Renal pelvis (tissue), 4 donors: ENCODE results near the gene ENHO. TPM values are rescaled to one million over a fixed set of nuclear protein-coding genes. Genes with fewer than 3 reads are reported as not detected.

ENCODE experiments used
- DNase-seq: peaks from one replicate; pipeline ENCODE4 v3.0.0-alpha.2; 2013
- polyA plus RNA-seq, 3 donors: library from polyadenylated mRNA; unstranded; fragments of 120-200 nt; gene quantifications; one replicate each; pipeline ENCODE4 v1.2.1, GENCODE V29; 2013; ENCODE audit not compliant: insufficient read length in 3 of 3

Gene ENHO
- polyA plus RNA-seq, 3 donors, result 0.83 to 2.5 (median 2.4) TPM

DNA sequence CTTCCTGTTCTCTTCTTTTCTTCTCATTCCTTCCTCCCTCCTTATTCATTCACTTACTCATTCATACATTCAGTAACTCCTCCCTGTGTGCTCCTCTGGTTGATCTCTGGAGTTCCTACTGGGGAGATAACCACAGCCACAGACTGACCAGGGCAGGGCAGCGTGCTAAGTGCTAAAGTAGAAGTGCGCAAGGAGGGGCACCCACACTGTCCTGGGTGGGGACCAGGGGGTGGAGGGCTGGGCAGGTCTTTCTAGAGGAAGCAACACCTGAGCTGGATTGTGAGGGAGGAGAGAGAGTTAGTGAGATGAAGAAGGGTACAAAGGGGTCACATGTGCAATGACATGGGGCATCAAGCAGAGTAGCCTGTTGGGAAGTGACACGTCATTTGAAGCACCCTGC, 13.8 kb downstream of the ENHO start:
- DNase-seq, result no peak

DNA sequence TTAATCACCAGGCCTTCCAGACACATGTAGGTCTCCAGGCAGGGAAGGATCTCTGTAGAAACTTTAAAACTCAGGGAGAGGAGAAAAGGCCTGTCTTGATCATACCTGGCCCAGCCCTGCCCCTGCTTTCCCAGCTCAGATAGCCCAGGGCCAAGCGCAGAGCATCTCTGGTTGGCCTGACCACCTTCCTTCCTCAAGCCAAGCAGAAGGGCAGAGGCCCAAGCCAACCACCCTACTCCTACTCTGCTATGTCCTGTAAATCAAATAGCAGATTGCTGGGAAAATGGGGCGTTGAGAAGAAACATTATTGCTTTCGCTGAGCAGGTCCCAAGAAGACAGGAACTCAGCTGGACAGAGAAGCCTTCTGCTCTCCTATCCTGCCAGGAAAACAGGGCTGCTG, 14.3 kb downstream of the ENHO start:
- DNase-seq, result no peak

DNA sequence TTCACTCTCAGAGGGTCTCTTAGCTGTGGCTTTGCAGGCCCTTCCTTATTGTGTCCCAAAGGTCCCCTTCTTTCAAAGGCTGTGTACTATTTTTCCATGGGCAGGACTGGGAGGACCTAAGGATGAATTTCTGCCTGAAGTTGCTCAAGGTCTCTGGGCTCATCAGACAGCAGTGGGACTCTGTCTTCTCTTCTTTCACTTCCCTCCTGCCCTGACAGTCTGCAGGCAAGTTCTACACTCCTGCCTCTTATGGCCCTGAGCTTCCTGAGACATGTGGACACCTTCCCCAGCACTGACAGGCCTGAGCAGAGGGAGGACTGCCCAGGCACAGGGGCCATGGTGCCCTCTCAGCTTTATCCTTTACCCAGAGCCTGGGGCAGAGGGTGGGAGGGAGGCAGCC, 14.8 kb downstream of the ENHO start:
- no peak for DNase-seq

DNA sequence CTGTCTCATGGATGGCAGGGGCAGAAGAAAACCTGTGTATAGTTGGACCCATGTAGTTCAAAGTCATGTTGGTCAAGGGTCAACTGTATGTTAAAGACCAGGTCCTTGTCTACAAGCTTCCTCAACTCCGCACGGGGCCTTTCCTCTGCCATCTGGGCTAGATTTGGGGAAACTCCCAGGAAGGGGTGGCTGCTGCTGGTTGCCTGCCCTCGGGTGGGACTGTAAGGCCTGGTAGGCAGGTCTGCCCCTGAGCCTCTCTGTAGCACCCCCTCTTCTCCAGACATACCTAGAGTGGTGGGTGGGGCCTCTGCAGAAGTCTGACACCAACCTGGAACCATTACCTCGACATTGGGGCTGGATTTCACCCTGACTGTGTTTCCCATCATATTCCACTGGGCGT, 15.2 kb downstream of the ENHO start:
- DNase-seq, result no peak

DNA sequence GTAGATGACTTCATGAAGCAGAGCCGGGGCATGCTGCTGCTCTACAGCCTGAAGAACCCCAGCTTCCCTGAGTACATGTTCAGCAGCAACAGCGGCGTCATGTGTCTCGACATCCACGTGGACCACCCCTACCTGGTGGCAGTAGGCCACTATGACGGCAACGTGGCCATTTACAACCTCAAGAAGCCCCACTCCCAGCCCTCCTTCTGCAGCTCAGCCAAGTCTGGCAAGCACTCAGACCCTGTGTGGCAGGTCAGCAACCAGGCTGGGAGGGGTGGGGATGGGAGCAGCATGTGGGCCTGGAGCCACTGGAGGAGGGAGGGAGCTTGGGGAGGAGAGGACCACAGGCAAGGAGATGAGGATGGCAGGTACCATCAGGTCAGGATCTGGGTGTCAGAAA, 16.2 kb downstream of the ENHO start:
- DNase-seq, result no peak

DNA sequence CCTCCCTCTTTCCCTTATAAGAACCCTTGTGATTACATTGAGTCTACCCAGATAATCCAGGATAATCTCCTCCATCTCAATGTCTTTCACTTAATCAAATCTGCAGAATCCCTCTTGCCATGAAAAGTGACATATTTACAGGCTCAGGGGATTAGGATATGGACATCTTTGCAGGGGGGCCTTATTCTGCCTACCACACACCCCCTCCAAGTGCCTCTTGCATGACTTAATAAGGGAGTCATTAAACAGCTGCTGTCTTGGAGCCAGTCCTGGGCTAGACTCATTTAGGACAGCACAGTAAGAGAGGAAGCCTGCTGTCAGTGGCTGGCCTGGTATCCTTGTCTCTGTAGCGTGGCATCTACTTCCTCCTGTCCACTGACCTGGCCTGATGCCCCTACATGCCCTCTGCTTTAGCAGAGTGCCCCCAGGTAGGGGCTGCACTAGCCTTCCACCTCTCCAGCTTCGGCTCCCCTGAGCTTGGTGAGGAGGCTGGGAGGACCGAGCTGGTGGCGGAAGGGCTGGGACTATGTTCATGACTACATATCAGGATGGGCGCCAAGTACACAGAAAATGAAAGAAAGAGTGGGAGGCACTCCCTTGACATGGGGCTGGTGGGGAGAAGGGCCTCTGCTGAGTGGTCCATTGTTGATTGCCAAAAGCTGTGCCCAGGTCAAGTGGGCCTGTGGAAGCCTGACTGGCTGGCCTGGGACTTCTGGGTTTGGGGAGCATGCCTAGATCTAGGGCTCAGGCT, 17.2 kb downstream of the ENHO start:
- no peak for DNase-seq

DNA sequence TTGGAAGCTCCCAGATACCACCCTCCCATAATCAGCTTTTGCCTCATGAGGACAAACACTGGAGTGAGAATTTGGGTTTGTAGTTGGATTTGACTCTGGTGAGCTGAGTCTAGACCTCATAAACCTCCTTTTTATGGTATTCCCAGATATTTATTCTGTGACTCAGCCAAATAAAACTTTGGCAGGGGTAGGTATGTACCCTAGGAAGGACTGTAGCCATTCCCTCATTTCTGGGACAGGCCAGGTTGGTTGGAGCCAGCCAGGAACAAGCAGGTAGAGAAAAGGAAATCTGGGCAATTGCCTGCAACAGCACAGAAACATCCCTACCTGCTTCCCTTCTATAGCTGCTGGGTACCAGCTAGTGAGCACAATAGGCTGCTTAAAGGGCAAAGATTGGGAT, 19.4 kb downstream of the ENHO start:
- DNase-seq, result no peak

DNA sequence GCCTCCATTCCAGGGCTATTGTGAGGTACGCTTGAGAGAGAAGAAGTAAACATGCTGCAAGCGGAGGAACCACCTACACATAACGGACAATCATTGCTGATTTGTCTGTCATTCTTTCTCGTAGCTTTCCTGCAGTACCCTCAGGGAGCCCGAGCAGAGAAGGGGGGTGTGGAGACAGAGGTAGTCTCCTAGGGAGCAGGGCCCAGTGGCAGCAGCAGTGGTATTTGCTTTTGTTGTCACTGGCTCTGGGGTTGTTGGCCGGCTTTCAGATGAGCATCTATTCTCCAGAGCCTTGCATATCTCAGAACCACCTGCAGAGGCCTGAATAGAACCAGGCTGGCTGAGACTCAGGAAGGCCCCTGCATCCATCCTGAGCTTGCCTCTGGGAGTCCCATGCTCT, 19.9 kb downstream of the ENHO start:
- no peak for DNase-seq

DNA sequence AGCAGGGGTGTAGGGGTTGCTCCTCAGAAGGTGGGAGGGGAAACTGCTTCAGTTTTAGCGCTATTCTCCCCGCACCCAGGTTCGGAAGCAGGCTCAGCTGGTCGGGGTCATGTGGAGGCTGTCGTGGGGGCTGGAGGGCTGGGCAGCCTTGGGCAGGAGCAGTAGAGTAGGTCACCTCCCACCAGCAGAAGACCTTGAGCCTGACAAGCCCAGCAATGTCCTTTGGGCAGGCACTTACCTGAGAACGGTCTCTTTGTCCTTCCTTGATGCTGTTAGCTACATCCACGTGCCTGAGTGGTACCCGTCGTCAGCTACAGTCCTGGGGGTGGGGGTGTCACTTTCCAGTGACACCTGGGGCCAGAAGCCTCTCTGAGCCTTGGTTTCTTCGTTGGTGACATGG, 20.3 kb downstream of the ENHO start:
- DNase-seq, result no peak

DNA sequence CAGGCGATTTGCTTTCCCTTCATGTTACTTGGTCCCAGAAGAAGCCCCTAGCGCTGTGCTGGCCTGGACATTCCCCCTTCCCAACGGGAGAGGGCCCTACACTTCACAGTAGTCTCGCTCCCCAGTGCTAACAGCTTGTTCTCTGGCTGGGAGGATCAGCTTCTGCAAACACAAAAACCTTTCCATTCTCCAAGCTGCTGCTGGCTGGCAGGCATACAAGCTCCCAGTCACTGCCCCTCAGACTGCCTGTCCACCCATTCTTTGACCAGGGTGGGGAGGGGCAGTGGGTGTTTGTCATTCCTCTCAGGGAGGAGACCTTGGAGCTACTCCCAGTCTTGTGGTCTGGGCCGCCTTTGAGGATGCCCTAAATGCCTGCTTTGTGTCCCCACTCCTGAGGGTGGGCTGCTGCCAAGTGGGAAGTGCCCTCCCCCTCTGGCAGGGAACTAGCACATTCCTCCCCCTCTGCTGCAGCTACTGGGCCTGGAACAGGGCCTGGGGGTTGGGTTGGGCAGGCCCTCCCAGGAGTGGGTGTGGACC, 20.8 kb downstream of the ENHO start:
- DNase-seq, result no peak

DNA sequence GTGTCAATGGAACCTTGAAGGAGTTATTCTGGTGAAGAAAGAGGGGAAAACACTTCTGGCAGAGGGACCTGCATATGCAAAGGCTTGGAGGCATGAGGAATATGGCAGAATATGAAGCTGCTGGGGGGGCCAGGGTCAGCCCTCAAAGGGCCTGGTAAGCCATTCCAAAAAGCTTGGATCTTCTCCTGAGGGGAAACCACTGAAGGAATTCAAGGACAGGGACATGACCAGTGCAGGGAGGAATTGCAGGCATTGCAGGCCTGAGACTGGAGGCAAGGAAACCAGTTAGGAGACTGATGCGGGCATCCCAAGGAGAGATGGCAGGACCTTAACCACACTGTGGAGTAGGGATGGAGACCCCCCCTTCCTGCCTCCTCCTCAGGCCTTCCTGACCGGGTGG, 21.4 kb downstream of the ENHO start:
- DNase-seq, result no peak

DNA sequence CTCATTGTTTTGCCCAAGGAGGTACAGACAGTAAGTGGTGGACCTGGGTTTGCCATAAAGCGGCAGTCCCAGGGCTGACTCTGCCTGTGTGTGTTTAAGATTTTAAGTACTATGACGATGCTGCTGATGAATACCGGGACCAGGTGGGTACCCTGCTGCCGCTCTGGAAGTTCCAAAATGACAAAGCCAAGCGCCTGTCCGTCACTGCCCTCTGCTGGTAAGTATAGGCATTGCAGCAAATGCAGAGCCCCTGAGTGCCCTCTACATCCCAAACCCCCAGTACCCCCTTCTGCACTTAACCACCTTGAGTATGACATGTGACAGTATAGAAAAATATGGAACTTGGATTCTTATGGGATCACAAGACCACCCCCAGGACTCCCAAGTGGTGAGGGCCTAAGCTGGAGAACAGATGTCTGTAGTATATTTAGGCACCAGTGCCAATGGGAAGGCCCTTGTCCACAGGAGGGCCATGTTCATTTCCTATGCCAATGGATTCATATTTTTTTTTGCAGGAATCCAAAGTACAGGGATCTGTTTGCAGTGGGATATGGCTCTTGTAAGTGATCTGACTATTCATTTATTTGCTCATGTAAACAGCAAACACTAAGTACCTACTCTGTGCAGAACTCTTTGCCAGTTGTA, 22.0 kb downstream of the ENHO start:
- no peak for DNase-seq

DNA sequence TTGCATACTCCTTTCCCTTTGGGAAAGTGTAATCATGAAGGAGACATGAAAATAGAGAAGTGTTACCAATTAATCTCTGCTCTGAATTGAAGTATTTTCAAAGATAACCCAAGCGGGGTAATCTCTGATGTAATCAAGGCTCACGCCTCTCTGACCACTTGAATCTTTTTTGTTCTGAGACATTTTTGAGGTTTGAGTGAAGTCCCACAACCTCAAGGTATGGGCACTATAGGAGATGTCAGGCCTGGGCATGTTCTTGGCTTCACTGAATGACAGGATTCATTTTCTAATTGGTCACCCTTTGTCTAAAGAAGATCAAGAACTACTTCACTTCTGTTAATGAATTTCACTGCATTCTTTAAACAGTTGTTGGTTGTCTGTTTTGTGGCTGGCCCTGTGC, 23.7 kb downstream of the ENHO start:
- DNase-seq, result no peak

DNA sequence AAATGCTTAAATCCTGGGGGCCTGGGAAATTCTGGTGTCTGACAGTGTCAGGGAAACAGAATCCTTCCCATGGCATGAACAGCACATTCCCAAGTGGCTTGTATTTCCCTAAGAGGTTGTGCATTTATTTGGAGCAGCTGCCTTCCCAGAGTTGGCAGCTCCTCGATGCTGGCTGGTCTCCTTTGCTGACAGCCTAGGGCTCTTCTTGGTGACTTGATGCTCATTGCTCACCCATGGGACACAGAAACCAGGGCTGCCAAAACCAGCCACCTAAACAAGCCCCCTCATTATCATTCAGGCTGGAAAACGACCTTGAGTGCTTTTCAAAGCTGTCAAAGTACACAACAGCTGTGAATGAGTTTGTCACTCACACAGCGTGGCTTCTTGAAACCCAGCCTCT, 24.2 kb downstream of the ENHO start:
- no peak for DNase-seq

DNA sequence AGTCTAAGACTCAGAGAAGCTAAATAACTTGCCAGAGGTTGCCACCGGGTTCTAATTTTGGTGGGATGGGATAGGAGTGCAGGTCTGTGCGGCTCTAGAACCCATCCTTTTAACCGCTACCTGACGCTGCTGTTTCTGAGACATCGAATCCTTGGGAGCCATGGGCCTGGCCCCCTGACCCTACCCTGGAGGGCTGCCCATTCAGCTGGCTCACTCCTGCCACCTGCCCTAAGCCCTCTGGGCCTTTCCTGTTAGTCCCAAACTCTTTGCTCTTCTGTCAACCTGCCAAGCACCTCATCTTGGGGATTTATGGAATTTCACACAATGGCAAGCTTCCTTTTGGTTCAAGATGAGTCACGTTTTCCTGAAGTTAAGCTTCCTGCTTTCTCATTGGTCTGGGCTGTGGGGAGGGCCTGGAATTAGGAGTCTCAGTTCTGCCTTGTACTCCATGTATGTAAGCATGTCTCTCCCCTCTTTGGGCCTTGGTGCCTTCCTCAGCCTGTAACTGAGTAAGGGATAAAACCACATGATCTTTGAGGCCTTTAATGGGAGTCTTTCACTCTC, 26.6 kb downstream of the ENHO start:
- DNase-seq, result no peak

DNA sequence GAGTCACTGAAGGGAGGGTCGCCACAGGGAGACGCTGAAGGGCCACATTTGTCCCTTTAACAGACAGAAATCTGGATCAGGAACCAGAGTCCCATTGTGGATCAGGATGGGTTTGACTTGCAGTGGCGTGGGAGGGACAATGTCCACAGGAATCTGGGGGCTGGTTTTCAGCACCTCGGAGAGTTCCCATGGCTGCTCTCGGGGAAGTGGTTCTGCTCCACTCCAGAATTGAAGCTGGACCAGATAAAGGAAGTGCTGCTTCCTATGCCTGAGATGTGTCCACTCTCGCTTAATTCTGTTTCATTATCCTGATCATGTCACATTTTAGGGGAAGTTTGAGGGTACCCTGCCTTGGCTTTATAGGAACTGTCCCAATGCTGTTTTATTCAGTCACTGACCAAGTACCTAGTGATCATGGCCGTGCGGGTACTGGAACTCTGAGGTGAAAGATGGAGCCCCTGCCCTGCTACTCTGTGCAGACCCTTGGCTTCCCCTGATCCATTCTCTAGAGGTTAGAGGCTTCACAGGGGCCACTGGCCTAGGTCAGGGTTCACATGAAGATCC, 28.7 kb downstream of the ENHO start:
- peak; percentile 60 for DNase-seq

DNA sequence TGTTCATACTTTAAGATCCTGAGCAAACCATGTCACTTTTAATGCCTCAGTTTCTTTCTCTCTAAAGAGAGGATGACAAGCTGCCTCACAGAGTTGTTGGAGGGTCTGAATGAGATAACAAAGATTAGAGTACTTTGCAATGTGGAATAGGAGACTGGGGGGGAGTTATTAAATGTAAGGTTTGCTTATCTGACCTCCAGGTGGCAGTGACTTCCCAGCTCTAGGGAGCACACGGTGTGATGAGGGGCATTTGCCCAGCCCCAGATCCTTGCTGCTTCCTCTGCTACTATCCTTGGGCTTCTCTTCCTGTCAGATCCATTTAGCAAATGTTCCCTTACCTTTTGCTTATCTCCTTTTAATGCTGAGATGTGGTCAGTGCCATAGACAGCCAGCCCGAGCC, 30.7 kb downstream of the ENHO start:
- no peak for DNase-seq

DNA sequence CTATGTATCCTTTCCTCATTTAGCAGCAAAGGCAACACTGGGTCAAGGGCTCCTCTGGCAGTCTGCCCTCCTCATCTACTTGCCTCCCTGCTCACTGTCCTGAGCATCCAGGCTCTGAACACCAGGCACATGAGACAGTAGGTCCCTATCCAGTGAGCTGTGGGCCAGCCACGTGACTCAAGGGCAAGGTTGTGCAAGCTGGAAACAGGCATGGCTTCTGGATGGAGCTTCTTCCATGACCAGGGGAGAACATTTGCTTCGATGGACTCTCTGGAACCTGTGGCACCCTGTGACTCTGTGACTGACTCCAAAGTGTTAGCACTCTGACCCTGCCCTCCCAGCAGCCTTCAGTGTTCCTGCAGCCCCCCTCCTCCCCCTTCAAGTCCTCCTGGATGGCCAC, 31.2 kb downstream of the ENHO start:
- DNase-seq, result no peak

DNA sequence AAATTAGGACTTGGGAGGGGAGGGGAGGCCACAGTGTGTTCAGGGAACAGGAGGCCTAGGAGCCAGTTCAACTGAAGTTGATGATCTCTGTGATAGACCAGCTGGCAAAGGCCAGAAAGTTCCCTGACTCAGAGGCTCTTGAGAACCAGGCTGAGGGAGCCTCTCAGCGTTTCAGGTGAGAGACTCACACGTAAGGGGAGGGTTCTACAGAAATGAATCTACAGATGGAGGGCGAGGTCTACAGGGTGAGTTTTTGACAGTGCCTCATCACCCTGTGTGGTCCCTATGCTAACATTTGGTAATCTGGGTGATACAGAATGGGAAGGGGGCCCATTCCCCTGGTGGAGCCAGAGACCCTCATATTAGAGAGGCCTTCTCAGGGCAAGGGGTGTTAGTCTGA, 32.0 kb downstream of the ENHO start:
- no peak for DNase-seq

DNA sequence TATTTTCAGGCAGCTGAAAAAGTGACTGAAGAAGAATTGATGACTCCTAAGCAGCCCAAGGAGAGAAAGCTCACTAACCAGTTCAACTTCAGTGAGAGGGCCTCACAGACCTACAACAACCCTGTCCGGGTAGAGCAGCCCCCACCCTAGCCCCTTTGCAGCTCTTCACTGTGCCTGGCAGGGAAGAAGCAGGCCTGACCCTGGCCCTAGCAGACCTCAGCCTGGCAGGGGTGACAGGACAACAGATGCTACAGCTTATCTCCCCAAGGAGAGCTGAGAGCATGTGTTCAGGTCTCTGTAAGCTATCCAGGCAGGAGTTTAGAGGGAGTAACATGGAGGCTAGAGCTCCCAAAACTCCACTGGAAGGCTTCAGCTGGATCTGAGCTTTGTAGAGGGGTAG, 32.4 kb downstream of the ENHO start:
- no peak for DNase-seq

DNA sequence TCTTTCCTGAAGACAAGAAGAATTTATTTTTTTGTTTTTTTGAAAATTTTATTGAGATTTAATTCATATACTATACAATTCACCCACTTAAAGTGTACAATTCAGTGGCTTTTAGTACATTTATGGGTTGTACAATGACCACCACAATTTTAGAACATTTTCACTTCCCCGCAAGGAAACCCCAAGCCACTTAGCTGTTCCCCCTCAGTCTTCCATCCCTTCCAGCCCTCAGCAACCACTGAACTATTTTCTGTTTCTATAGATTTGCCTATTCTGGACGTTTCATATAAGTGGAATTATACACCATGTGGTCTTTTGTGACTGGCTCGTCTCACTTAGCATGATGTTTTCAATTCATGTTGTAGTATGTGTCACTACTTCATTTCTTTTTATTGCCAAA, 36.2 kb downstream of the ENHO start:
- DNase-seq, result no peak

DNA sequence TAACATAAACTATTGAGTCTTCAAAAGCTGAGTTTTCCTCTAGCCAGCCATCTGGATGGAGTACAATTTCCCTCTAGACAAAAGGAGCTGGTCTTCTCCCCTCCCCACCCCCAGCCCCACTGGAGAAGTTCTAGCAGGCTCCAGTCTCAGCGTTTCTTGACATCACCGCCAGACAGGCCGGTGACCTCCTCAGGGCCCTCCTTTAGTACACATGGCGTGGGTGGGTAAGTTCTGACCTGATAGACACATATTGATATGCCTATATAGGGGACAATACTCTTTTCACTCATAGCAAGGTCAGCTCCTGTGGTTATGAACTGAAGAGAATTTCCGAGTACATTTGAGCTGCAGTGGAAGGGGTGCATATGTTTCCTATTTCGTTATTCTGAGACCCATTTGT, 37.0 kb downstream of the ENHO start:
- DNase-seq, result no peak

DNA sequence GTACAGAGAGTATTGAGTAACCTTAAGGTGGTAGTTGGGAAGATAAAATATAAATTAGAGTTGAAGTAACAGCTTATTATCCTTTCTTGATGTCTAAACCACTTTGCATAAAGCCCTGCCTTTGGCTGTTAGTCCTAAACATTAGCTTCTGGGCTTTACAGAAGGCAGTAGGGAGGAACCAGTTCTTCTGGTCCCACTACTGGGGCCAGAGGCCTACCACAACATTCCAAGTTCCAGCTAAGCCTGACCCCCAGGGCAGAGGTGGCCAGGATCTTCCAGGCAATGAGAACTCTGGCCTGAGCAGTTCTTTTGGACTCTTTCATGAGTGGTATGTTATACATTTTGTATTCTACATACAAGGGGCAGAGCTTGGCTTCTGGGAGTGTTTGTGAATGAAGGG, 38.1 kb downstream of the ENHO start:
- no peak for DNase-seq
